ENCODE measurements around the gene KSR1. TPM values are rescaled to one million over a fixed set of nuclear protein-coding genes. Genes with fewer than 3 reads are reported as not detected.

The KSR1 gene
- total and polyA plus RNA-seq, 3 donors from 2014 or later: 44.8 to 80.7 (median 63.7) TPM

- DNase-seq: no peak
- Histone ChIP-seq H3K27ac (no peak overlapping the region), H3K9me3 (no peaks in the 10 kb centered on the region), H3K36me3 (ENCODE audit: low read depth, missing control alignments) (no peaks in the 10 kb centered on the region), H3K4me1 (peaks cover 8% of the 10 kb centered on the region), H3K4me3 (no peak overlapping the region), H3K27me3 (no peaks in the 10 kb centered on the region)
- WGBS, 2 donors: 77 to 81% methylated on average over 2 of the region's 2 CpGs
- TF ChIP-seq CTCF (IDR thresholded peaks at IDR 0.05) (no peak), POLR2A (IDR thresholded peaks at IDR 0.05) (no peak)
- intact Hi-C loops (cut with DNase I; ENCODE audit: low total_unique reads): loop anchor here (10.0 kb wide), 1 partner anchor 357 kb away; no protein-coding TSS in a partner anchor
Observed at GRCh38 chr17:27601975-27602302, 145.7 kb downstream of the KSR1 start.

- TF ChIP-seq CTCF (IDR thresholded peaks at IDR 0.05) (peak; percentile 81 to 96 (median 93)), POLR2A (IDR thresholded peaks at IDR 0.05) (no peak)
- peak; percentile 86 for DNase-seq
- 58 to 68% methylated on average over 13 to 15 of the region's 15 CpGs for WGBS, 2 donors
- Histone ChIP-seq H3K9me3 (no peaks in the 10 kb centered on the region), H3K4me1 (peaks cover 8% of the 10 kb centered on the region), H3K4me3 (no peak overlapping the region), H3K27me3 (no peaks in the 10 kb centered on the region), H3K27ac (no peak overlapping the region), H3K36me3 (ENCODE audit: low read depth, missing control alignments) (no peaks in the 10 kb centered on the region)
- intact Hi-C loops (cut with DNase I; ENCODE audit: low total_unique reads): loop anchor here (10.0 kb wide), 1 partner anchor 358 kb away; no protein-coding TSS in a partner anchor
Observed at GRCh38 chr17:27602721-27603420, 146.6 kb downstream of the KSR1 start.

GRCh38 chr17:27603421-27603770, 147.1 kb downstream of the KSR1 start:
- Histone ChIP-seq H3K36me3 (ENCODE audit: low read depth, missing control alignments) (no peaks in the 10 kb centered on the region), H3K27me3 (no peaks in the 10 kb centered on the region), H3K27ac (no peak overlapping the region), H3K4me3 (no peak overlapping the region), H3K4me1 (peaks cover 8% of the 10 kb centered on the region), H3K9me3 (no peaks in the 10 kb centered on the region)
- no peak for TF ChIP-seq CTCF (IDR thresholded peaks at IDR 0.05)
- no peak for TF ChIP-seq POLR2A (IDR thresholded peaks at IDR 0.05)
- intact Hi-C loops (cut with DNase I; ENCODE audit: low total_unique reads): loop anchor here (10.0 kb wide), 1 partner anchor 359 kb away; no protein-coding TSS in a partner anchor
- 71 to 80% methylated on average over 2 of the region's 2 CpGs for WGBS, 2 donors
- no peak for DNase-seq

GRCh38 chr17:27603880-27604794, 147.9 kb downstream of the KSR1 start:
- H3K36me3 ChIP-seq (ENCODE audit: low read depth, missing control alignments): no peaks in the 10 kb centered on the region
- H3K27ac ChIP-seq: no peak overlapping the region
- TF ChIP-seq POLR2A (IDR thresholded peaks at IDR 0.05): no peak
- no peak for TF ChIP-seq CTCF (IDR thresholded peaks at IDR 0.05)
- peaks cover 8% of the 10 kb centered on the region for H3K4me1 ChIP-seq
- intact Hi-C loops (cut with DNase I; ENCODE audit: low total_unique reads): loop anchor here (10.0 kb wide), 1 partner anchor 359 kb away; no protein-coding TSS in a partner anchor
- no peaks in the 10 kb centered on the region for H3K27me3 ChIP-seq
- H3K4me3 ChIP-seq: no peak overlapping the region
- no peaks in the 10 kb centered on the region for H3K9me3 ChIP-seq
- 92 to 96% methylated on average over 15 to 22 of the region's 22 CpGs for WGBS, 2 donors
- DNase-seq: no peak

All from testis (tissue), 3 donors.